ENCODE measurements around the gene MADD.

DNA sequence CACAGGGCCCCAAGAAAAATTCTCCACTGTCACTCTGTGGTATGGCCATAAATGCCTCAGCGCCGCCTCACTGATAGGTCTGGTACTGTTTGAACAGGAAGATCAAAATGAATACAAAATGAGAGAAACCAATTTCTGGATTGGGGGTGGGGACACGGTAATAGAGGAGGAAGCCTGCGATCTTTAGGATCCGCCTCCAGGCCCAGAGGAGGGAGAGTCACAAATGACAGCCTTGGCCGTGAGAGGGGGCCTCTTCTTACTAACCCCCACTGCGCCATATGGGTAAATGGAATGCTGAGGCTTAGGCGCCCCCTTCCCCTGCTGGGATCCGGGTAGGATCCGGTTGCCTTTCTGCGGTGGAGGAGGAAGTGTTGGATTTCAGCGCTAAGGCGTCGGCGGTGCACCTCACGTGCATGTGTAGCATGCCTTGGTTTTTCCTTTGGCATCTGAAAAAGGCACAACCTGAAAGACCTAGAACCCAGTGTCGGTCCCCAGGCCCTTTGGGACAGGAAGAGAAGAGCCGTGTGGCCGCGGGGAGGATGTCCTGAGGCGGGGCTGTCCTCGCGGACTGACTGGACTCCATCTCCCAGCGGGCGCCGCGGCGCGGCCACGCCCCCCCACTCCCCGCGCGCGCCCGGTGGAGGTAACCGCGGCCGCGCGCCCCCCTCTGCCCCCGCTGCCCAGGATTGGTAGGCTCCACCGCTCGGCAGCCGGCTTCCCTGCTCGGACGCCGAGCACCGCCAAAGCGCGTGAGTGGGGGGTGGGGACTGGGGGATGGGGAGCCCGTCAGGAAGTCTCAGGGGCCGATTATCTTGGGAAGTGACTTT is 718 bp upstream of the MADD start:
- TF ChIP-seq POLR2AphosphoS5 (IDR thresholded peaks at IDR 0.05; ENCODE audit: low read depth, low read length) (no peak), TAF1 (IDR thresholded peaks at IDR 0.05; ENCODE audit: borderline replicate concordance, insufficient read depth, low read length) (0 out of 2 replicates have a peak, but pooled peaks have one; percentile 52), SIN3A (IDR thresholded peaks at IDR 0.05; ENCODE audit: borderline replicate concordance, insufficient read depth, low read length) (0 out of 2 replicates have a peak, but pooled peaks have one; percentile 63)
- TF ChIP-seq, protein P1, sequence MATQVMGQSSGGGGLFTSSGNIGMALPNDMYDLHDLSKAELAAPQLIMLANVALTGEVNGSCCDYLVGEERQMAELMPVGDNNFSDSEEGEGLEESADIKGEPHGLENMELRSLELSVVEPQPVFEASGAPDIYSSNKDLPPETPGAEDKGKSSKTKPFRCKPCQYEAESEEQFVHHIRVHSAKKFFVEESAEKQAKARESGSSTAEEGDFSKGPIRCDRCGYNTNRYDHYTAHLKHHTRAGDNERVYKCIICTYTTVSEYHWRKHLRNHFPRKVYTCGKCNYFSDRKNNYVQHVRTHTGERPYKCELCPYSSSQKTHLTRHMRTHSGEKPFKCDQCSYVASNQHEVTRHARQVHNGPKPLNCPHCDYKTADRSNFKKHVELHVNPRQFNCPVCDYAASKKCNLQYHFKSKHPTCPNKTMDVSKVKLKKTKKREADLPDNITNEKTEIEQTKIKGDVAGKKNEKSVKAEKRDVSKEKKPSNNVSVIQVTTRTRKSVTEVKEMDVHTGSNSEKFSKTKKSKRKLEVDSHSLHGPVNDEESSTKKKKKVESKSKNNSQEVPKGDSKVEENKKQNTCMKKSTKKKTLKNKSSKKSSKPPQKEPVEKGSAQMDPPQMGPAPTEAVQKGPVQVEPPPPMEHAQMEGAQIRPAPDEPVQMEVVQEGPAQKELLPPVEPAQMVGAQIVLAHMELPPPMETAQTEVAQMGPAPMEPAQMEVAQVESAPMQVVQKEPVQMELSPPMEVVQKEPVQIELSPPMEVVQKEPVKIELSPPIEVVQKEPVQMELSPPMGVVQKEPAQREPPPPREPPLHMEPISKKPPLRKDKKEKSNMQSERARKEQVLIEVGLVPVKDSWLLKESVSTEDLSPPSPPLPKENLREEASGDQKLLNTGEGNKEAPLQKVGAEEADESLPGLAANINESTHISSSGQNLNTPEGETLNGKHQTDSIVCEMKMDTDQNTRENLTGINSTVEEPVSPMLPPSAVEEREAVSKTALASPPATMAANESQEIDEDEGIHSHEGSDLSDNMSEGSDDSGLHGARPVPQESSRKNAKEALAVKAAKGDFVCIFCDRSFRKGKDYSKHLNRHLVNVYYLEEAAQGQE (IDR thresholded peaks at IDR 0.05; ENCODE audit: insufficient read depth in 1 of 2, low read depth in 2 of 2, low read length in 2 of 2): peak in 1 of 2 experiments; percentile 3; a peak in 1 of 4 replicates
